ENCODE data around the gene GAN.

- TF ChIP-seq CTCF (IDR thresholded peaks at IDR 0.05) (no peak), POLR2A (IDR thresholded peaks at IDR 0.05) (no peak)
Measured at GRCh38 chr16:81319221-81319912, 4.6 kb downstream of the GAN start.

All from testis (tissue), 2 donors.